Calu3 (cell line): ENCODE measurements around the gene GTF2I. TPM values are rescaled to one million over a fixed set of nuclear protein-coding genes. Genes with fewer than 3 reads are reported as not detected.
"Not testable (repeated sequence)": the region's sequence is repeated elsewhere in the genome, so short reads cannot be mapped to it uniquely, and the experiment has no call there.

Experiments
- BruUV-seq: library from RNA; stranded (reverse); fragments of 400-500 nt; replicated peaks from 2 replicates; lab custom pipeline; 2021; lab: Mats Ljungman, UMichigan
- CTCF ChIA-PET: fragments of 300-600 bp; sonication (Branson Sonifier 250); formaldehyde crosslinking; loops from one replicate; lab custom pipeline; 2022; ENCODE audit warnings: antibody characterized with exemption; lab: Charles Lee
- DNase-seq: peaks from one replicate; pipeline ENCODE4 v3.0.0; 2022
- H3K27ac Mint-ChIP-seq: one replicate; pipeline ENCODE4 v1.8.0; 2022; ENCODE audit warnings: mixed read lengths; ENCODE audit not compliant: unreplicated experiment
- H3K27me3 Mint-ChIP-seq: one replicate; pipeline ENCODE4 v1.8.0; 2022; ENCODE audit warnings: mixed read lengths; ENCODE audit not compliant: unreplicated experiment
- H3K36me3 Mint-ChIP-seq: one replicate; pipeline ENCODE4 v1.8.0; 2022; ENCODE audit warnings: mild to moderate bottlenecking, moderate library complexity, mixed read lengths; ENCODE audit not compliant: insufficient read depth, unreplicated experiment
- H3K4me1 Mint-ChIP-seq: one replicate; pipeline ENCODE4 v1.8.0; 2022; ENCODE audit warnings: mild to moderate bottlenecking, low read depth, mixed read lengths; ENCODE audit not compliant: unreplicated experiment
- H3K4me3 Mint-ChIP-seq: one replicate; pipeline ENCODE4 v1.8.0; 2022; ENCODE audit warnings: mild to moderate bottlenecking, low read depth, moderate library complexity, mixed read lengths; ENCODE audit not compliant: unreplicated experiment
- H3K9me3 Mint-ChIP-seq: one replicate; pipeline ENCODE4 v1.8.0; 2022; ENCODE audit warnings: low read depth, mixed read lengths; ENCODE audit not compliant: unreplicated experiment
- CTCF ChIP-seq: fragments of 200-600 bp; IDR thresholded peaks from one replicate; pipeline ENCODE4 v1.8.0; 2022; ENCODE audit warnings: antibody characterized with exemption; ENCODE audit not compliant: unreplicated experiment
- intact Hi-C: fragments of 100-400 bp; cut with micrococcal nuclease; formaldehyde crosslinking; loops from one replicate; pipeline ENCODE4 v1.10.0; 2022; ENCODE audit not compliant: unreplicated experiment
- total RNA-seq: library from RNA; stranded (reverse); gene quantifications from 2 replicates; pipeline ENCODE4 v1.2.3, GENCODE V29; 2022

GTF2I gene
- total RNA-seq, 1 experiment from 2014 or later, result 175 TPM

- Mint-ChIP-seq H3K9me3 (no peaks in the 10 kb centered on the region), H3K27ac (no peak overlapping the region), H3K4me3 (no peak overlapping the region), H3K27me3 (no peaks in the 10 kb centered on the region), H3K4me1 (no peaks in the 10 kb centered on the region), H3K36me3 (peaks cover 34% of the 10 kb centered on the region)
- intact Hi-C loops, result no loop called here
- TF ChIP-seq CTCF, result no peak
- no peak for DNase-seq
- CTCF ChIA-PET, result no interaction called here
- no TSS peak for BruUV-seq
Measured at GRCh38 chr7:74683799-74684198, 26.3 kb downstream of the GTF2I start.

GRCh38 chr7:74684473-74684872 lies 27.0 kb downstream of the GTF2I start:
- intact Hi-C loops, result no loop called here
- H3K27me3 Mint-ChIP-seq, result no peaks in the 10 kb centered on the region
- no peaks in the 10 kb centered on the region for H3K4me1 Mint-ChIP-seq
- CTCF ChIA-PET, result no interaction called here
- no peak overlapping the region for H3K27ac Mint-ChIP-seq
- BruUV-seq, result no TSS peak
- H3K4me3 Mint-ChIP-seq, result no peak overlapping the region
- H3K36me3 Mint-ChIP-seq, result peaks cover 37% of the 10 kb centered on the region
- no peak for TF ChIP-seq CTCF
- no peaks in the 10 kb centered on the region for H3K9me3 Mint-ChIP-seq
- DNase-seq, result no peak

DNA sequence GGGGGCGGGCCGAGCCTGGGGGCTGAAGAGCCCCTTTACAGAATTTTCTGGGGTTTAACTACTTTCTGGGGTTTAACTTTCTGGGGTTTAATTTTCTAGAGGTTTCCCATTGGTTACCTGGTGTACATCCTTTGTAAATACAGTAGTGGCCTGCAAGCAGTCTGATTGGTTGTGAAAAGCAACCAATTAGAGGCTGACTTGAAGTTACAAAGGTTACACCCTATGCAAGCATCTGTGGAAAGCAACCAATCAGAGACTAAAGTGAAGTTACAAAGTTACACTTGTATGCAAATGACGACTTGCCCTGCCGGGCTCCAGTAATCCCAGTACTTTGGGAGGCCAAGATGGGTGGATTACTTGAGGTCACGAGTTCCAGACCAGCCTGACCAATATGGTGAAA lies 27.4 kb downstream of the GTF2I start:
- TF ChIP-seq CTCF, result no peak
- intact Hi-C loops, result no loop called here
- Mint-ChIP-seq H3K27me3 (no peaks in the 10 kb centered on the region), H3K4me3 (no peak overlapping the region), H3K9me3 (no peaks in the 10 kb centered on the region), H3K36me3 (peaks cover 37% of the 10 kb centered on the region), H3K27ac (no peak overlapping the region), H3K4me1 (no peaks in the 10 kb centered on the region)
- BruUV-seq, result no TSS peak
- DNase-seq, result no peak
- CTCF ChIA-PET, result no interaction called here

DNA sequence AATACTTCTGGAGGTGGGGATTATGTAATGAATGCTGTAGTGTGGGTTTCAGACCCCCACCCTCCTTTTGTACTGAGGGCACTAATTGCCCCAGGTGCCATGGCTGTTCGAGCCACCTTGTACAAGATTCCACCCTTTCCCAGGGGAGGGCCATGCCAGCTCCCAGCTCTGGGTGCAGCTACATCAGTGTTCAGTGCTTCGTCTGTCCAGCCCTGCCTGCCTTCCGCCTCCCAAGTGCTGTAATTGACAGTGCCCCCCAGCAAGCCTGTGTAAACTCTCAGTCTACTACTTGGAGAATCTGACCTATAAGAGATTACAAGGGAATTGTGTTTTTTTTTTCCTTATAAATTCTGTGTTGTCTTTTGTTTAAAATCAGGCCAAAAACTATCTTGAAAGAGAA lies 33.0 kb downstream of the GTF2I start:
- no peak overlapping the region for H3K4me3 Mint-ChIP-seq
- H3K36me3 Mint-ChIP-seq, result peaks cover 43% of the 10 kb centered on the region
- no TSS peak for BruUV-seq
- no peaks in the 10 kb centered on the region for H3K4me1 Mint-ChIP-seq
- intact Hi-C loops, result no loop called here
- H3K9me3 Mint-ChIP-seq, result no peaks in the 10 kb centered on the region
- TF ChIP-seq CTCF, result no peak
- no peak for DNase-seq
- no peak overlapping the region for H3K27ac Mint-ChIP-seq
- CTCF ChIA-PET, result no interaction called here
- H3K27me3 Mint-ChIP-seq, result no peaks in the 10 kb centered on the region

DNA sequence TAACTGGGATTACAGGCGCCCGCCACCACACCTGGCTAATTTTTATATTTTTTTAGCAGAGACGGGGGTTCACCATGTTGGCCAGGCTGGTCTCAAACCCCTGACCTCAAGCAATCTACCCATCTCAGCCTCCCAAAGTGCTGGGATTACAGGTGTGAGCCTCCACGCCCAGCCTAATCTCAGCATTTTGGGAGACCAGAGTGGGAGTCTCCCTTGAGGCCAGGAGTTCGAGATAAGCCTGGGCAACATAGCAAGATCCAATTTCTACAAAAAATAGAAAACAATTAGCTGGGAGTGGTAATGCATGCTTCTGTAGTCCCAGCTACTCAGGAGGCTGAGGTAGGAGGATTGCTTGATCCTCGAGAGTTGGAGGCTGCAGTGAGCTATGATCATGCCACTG lies 46.9 kb downstream of the GTF2I start:
- H3K36me3 Mint-ChIP-seq, result peaks cover 69% of the 10 kb centered on the region
- DNase-seq, H3K27me3 Mint-ChIP-seq, intact Hi-C loops, H3K4me3 Mint-ChIP-seq, H3K27ac Mint-ChIP-seq, CTCF ChIA-PET, H3K4me1 Mint-ChIP-seq, H3K9me3 Mint-ChIP-seq, BruUV-seq: not testable (repeated sequence)
